Neural cell (in vitro differentiated cells): ENCODE data around the gene DACT2.

Source experiments
- EZH2 ChIP-seq: fragments of 200-600, 300-800 bp; shearing (Covaris generic), sonication (generic); IDR thresholded peaks from 2 replicates; pipeline ENCODE4 v1.6.1; 2014; ENCODE audit warnings: antibody characterized with exemption, low read length, borderline replicate concordance, mild to moderate bottlenecking; ENCODE audit not compliant: insufficient read depth, poor library complexity, severe bottlenecking
- POLR2AphosphoS5 ChIP-seq: IDR thresholded peaks from 2 replicates; pipeline ENCODE4 v1.6.1; 2012
- SMC3 ChIP-seq: fragments of 450-650 bp; conservative IDR thresholded peaks from 2 replicates; pipeline ENCODE4 v1.6.1; 2014; ENCODE audit warnings: antibody characterized with exemption, mild to moderate bottlenecking, moderate library complexity; ENCODE audit not compliant: poor library complexity
- TAF1 ChIP-seq: IDR thresholded peaks from 2 replicates; pipeline ENCODE4 v1.6.1; 2012; ENCODE audit warnings: low read depth
- TF ChIP-seq, protein P1 (sequence below): fragments of 450-650 bp; IDR thresholded peaks from 2 replicates; pipeline ENCODE4 v1.5.1; 2014; ENCODE audit warnings: antibody characterized with exemption, mild to moderate bottlenecking, moderate library complexity; ENCODE audit not compliant: poor library complexity, severe bottlenecking

DNA sequence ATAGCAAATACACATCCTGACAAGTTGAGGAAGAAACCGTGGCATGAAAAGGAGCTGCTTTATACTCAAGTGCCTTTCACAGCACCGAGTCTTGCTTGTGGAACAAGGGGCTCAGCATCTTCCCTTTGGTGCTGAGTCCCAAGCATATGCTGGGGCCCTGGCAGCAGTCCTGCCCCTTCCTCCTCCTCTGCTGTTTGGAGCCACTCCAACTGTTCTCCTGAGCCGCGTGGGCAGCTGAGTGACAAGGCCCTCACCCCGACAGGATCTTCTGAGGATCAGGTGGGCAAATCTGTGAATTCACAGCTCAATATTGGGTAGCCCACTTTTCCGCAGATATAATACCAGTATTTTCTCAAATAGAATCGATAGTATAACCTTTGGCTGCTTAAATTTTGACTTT lies 24.7 kb downstream of the DACT2 start:
- TF ChIP-seq, protein P1, sequence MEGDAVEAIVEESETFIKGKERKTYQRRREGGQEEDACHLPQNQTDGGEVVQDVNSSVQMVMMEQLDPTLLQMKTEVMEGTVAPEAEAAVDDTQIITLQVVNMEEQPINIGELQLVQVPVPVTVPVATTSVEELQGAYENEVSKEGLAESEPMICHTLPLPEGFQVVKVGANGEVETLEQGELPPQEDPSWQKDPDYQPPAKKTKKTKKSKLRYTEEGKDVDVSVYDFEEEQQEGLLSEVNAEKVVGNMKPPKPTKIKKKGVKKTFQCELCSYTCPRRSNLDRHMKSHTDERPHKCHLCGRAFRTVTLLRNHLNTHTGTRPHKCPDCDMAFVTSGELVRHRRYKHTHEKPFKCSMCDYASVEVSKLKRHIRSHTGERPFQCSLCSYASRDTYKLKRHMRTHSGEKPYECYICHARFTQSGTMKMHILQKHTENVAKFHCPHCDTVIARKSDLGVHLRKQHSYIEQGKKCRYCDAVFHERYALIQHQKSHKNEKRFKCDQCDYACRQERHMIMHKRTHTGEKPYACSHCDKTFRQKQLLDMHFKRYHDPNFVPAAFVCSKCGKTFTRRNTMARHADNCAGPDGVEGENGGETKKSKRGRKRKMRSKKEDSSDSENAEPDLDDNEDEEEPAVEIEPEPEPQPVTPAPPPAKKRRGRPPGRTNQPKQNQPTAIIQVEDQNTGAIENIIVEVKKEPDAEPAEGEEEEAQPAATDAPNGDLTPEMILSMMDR: no peak
- no peak for TF ChIP-seq TAF1
- TF ChIP-seq EZH2: no peak
- no peak for TF ChIP-seq POLR2AphosphoS5
- no peak for TF ChIP-seq SMC3
